B cell (primary cell): ENCODE measurements around the gene NUAK1.

Experiments used
- CTCF ChIP-seq: fragments of 200-600 bp; IDR thresholded peaks from one replicate; pipeline ENCODE4 v1.8.0; 2022; ENCODE audit warnings: antibody characterized with exemption, mild to moderate bottlenecking
- EZH2 ChIP-seq: IDR thresholded peaks from 2 replicates; pipeline ENCODE4 v1.6.1; 2012; ENCODE audit warnings: borderline replicate concordance, low read depth, mild to moderate bottlenecking, moderate library complexity, low read length; ENCODE audit not compliant: insufficient read depth, poor library complexity, severe bottlenecking

DNA sequence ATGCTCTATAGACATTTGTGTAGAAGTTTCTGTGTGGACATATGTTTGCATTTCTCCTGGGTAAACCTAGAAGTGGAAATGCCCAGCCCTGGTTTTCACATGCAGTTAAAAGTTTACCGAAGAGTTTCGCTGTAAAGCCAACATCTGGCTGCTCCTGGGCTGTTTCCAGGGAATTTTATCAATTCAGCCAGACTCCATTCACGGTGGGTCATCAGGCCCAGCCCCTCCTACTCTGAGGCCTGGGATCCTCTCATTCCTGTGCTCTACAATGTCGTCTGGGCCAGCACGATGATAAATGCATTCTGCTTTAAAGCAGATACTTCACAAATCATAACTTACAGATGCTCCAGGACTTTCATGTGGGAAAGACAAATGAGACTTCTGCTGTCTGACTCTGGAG, 7.1 kb downstream of the NUAK1 start:
- TF ChIP-seq CTCF = no peak
- no peak for TF ChIP-seq EZH2
